ENCODE data around the gene GABPB2.

Gene GABPB2

DNA sequence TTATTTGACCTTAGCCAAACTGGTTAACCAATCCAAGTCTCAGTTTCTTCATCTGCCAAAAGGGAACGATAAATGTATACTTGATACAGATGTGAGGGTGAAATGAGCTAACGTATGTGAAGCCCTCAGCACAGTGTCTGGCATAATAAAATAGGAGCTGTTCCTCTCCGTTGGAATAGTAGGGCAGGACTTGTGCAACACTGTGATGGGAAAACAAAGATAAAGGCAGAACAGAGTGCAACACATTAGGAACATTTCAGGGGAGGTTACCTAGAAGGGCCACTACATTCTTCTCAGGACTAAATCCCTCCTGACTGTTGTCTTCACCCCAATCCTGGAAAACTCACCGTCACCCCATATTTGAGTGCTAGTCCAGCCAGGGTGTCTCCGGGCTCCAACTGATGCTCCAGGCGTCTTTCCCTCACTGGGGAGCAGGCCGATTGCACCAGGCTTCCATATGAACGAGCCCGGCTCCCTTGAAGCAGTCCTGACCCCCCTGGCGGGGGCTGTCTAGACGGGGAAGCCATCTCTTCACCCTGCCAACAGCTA, 94.2 kb downstream of the GABPB2 start:
- no peak for DNase-seq (ENCODE audit: low read depth in 2 of 2)

- DNase-seq (ENCODE audit: low read depth in 2 of 2) = no peak
Measured at GRCh38 chr1:151165281-151165737, 94.7 kb downstream of the GABPB2 start.

- peak; percentile 92 to 95 for DNase-seq (ENCODE audit: low read depth in 2 of 2)
Measured at GRCh38 chr1:151165738-151166504, 95.4 kb downstream of the GABPB2 start, which contains the start of the genes LYSMD1 and SCNM1. TSS of gene LYSMD1 (minus strand) at chr1:151165902. CDS start at chr1:151165258, 644 bp downstream. TSS of gene SCNM1 (plus strand) at chr1:151166144. CDS start at chr1:151166153, 9 bp downstream.

GRCh38 chr1:151166505-151166956, 96.0 kb downstream of the GABPB2 start:
- no peak for DNase-seq (ENCODE audit: low read depth in 2 of 2)

- no peak for DNase-seq (ENCODE audit: low read depth in 2 of 2)
Measured at GRCh38 chr1:151167116-151167515, 96.6 kb downstream of the GABPB2 start.

- no peak for DNase-seq (ENCODE audit: low read depth in 2 of 2)
Measured at GRCh38 chr1:151171190-151171589, 100.6 kb downstream of the GABPB2 start.
